GM21619 (cell line): Measurements from ENCODE around the gene LMOD2.

Source experiments
- ATAC-seq: cut with Tn5 transposase; IDR thresholded peaks from one replicate; pipeline ENCODE4 v1.9.1; 2021; ENCODE audit not compliant: unreplicated experiment

Gene LMOD2

DNA sequence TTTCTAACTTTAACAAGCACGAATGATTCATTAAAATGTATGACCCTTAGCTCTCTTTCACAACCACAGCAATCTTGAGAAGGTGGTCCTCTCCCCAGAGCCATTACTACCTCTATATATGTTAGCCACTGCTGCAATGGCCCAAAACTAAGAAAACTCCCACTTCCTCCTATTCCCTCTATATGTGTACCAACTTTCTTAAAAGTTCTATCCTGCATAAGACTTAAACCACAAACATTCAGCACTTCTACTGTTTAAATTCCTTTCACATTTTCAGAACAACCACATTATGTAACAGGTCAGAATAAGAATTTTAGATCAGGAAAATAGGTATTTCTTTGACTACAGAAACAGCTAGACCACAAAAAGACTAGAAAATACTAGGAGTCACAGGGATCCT, 57.0 kb downstream of the LMOD2 start:
- ATAC-seq = no peak
